Heart left ventricle (tissue), 16 donors: ENCODE results near the gene ERF. TPM values are rescaled to one million over a fixed set of nuclear protein-coding genes. Genes with fewer than 3 reads are reported as not detected.

Experiments used
- ATAC-seq, 4 donors: fragments of 200-7000 bp; cut with Tn5 transposase; one replicate each; pipeline ENCODE4 v1.9.1; 2020 to 2022; ENCODE audit warnings: moderate library complexity in 4 of 4, mild to moderate bottlenecking in 3 of 4, moderate number of reproducible peaks in 1 of 4
- DNase-seq, 5 donors: peaks; one replicate each; pipeline ENCODE4 v3.0.0-alpha.2; 2020
- H3K27ac ChIP-seq, 12 donors: fragments of 200-600 bp; sonication (generic) in 4 of 12; one replicate each; pipeline versions ENCODE4 v1.5.0 to v1.8.0; 2016 to 2022; ENCODE audit warnings: mild to moderate bottlenecking in 2 of 12
- H3K27me3 ChIP-seq, 9 donors: fragments of 200-600 bp; sonication (generic) in 2 of 9; one replicate each; pipeline versions ENCODE4 v1.5.1 to v1.8.0; 2016 to 2022; ENCODE audit warnings: mild to moderate bottlenecking in 3 of 9
- H3K36me3 ChIP-seq, 9 donors: fragments of 200-600 bp; sonication (generic) in 2 of 9; one replicate each; pipeline versions ENCODE4 v1.5.0 to v1.8.0; 2018 to 2022; ENCODE audit warnings: mild to moderate bottlenecking in 2 of 9
- H3K4me1 ChIP-seq, 12 donors: fragments of 200-600 bp; sonication (generic) in 4 of 12; one replicate each; pipeline versions ENCODE4 v1.5.0 to v1.8.0; 2016 to 2022; ENCODE audit warnings: mild to moderate bottlenecking in 3 of 12
- H3K4me3 ChIP-seq, 12 donors: fragments of 200-600 bp; sonication (generic) in 4 of 12; one replicate each; pipeline versions ENCODE4 v1.5.0 to v1.8.0; 2017 to 2022; ENCODE audit warnings: mild to moderate bottlenecking in 9 of 12, moderate library complexity in 4 of 12
- H3K9me3 ChIP-seq, 12 donors: fragments of 200-600 bp; sonication (generic) in 4 of 12; one replicate each; pipeline versions ENCODE4 v1.5.0 to v1.8.0; 2016 to 2022; ENCODE audit warnings: mild to moderate bottlenecking in 1 of 12
- POLR2A ChIP-seq, 2 donors: fragments of 450-650 bp; IDR thresholded peaks; one replicate each; pipeline ENCODE4 v1.6.1; 2017; ENCODE audit warnings: antibody characterized with exemption in 2 of 2, mild to moderate bottlenecking in 2 of 2, moderate library complexity in 2 of 2
- WGBS, 4 donors: extraction: QIAGEN DNeasy Blood & Tissue Kit in 2 of 4; methylation state at CpG; one replicate each; pipeline versions ENCODE4 v1.1.5 to v1.1.7; 2013 to 2018; 5-methylcytosine and 5-hydroxymethylcytosine counted together
- intact Hi-C, 10 donors: fragments of 100-400 bp; cut with DNase I; formaldehyde crosslinking; loops; one replicate each; pipeline versions ENCODE4 v1.11.1 to v1.14.2; 2022
- polyA plus RNA-seq, 2 donors: library from polyadenylated mRNA; stranded (reverse); fragments of 200-250 nt; gene quantifications; one replicate each; pipeline ENCODE4 v1.2.3, GENCODE V29; 2013
- total RNA-seq, 9 donors: library from RNA; depleted of rRNA in 2 of 9; stranded (reverse); fragments of >200 nt in 2 of 9; fragmentation: NEBNext Ultra II Directional in 3 of 9; extraction: Animal tissue kit (Norgen Biotek cat#: 25700) in 3 of 9; gene quantifications; one replicate each; pipeline versions ENCODE4 v1.1.0 to v1.2.4, GENCODE V29; 2016 to 2023
- TF ChIP-seq, protein P1 (sequence below), 12 donors: fragments of 200-600 bp; sonication (generic) in 4 of 12; IDR thresholded peaks; one replicate each; pipeline versions ENCODE4 v1.5.0 to v1.8.0; 2018 to 2022; ENCODE audit warnings: antibody characterized with exemption in 12 of 12, mild to moderate bottlenecking in 5 of 12
- donor health status: ischemic (EF 13 %, LVEDD 7.1; RV severe dilation, severe dysfunction).
- donor health status: healthy with polysubstance abuse.
- donor health status: DM: no; HTN: yes; CAD: no.
- donor health status: DM: no; HTN: no; CAD: no.
- donor health status: ischemic (EF 25% LVEDD 6.9; RV normal size, moderate dysfunction).
- donor health status: ischemic (EF 25% LVEDD 5.7; RV mildly dilated, moderate dysfunction).
- donor health status: healthy.
- donor health status: DM: yes; HTN: yes; CAD: no.
- donor health status: ischemic (EF 35%, LVEDD 5.7; RV mildly dilated, moderate dysfunction).
- donor health status: nonischemic (EF 11% LVEDD 7.7; RV severe dilation, severe dysfunction).
- donor health status: DM: yes; HTN: yes; CAD: no.
- donor health status: PGD.
- donor health status: ischemic (EF 29% LVEDD 5.4; RV normal size, mild dysfunction).
- donor health status: nonischemic (EF 23%, LVEDD 6.1; RV moderate dilation, normal function).

ERF gene
- total and polyA plus RNA-seq, 11 donors, result 26.1 to 49.7 (median 35.5) TPM

DNA sequence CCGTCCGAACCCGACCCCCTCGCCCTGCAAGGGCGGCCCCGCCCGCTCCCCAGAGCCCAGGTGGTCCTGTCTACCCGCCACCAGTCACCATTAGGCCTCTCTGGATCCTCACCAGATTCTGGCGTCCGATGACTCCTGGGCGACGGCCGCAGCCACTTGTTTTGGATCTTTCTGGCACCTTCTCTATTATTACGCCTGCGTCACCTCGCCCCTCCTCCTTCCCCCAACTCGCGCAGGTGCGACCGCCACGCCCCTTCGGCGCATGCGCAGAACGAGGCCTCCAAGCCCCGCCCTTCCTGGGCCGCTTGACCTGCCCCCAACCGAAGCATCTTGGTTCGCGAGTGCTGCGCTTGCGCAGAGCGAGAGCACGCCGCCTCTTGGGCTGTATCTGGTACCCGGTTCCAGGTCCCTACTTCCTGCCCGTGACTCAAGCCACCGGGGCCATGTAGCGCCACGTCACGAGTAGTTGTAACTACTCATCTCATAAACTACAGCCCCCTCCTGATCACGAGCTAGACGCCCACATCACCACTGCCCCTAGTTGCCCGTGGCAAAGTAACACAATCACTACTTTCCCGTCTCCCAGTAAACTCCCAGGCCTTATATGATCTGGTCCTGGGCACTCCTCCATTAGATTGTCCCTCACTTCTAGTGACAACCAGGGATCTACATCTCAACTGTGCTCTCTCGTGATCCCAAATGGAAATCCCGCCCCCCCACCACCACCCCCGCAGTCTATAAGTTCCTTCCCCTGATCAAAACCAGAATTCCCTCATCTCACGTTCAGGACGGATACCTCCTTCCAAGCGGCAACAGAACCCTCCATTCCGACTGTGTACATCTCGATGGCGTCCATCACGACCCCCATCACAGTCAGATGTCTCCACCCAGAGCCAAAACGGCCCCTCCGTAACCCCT lies 37.1 kb downstream of the ERF start, which contains the start of gene DEDD2:
TSS of gene DEDD2 (minus strand) at position 158 of the 918 bp plus-strand sequence. CDS start 670 bp downstream, outside the sequence.
- Histone ChIP-seq H3K4me1 (peaks cover 0 to 81% (median 34%) of the 10 kb centered on the region in 12 donors), H3K4me3 (peak within 1 kb of the TSS; percentile 69 to 95 (median 84)), H3K27me3 (no peaks in the 10 kb centered on the region), H3K27ac (peak within 1 kb of the TSS; percentile 59 to 95 (median 90)), H3K36me3 (peaks cover 0 to 25% (median 22%) of the 10 kb centered on the region in 9 donors), H3K9me3 (no peaks in the 10 kb centered on the region)
- DNase-seq (peak; percentile 96 to 99 (median 97)), ATAC-seq (peak; percentile 72 to 88 (median 86))
- intact Hi-C loops, result loop anchor here in 2 of 10 donors (1.0 to 10.0 kb wide), 2 partner anchors 41 to 353 kb away; partner anchors contain the start of gene RPS19 (in 1 of the 2)
- TF ChIP-seq, protein P1, sequence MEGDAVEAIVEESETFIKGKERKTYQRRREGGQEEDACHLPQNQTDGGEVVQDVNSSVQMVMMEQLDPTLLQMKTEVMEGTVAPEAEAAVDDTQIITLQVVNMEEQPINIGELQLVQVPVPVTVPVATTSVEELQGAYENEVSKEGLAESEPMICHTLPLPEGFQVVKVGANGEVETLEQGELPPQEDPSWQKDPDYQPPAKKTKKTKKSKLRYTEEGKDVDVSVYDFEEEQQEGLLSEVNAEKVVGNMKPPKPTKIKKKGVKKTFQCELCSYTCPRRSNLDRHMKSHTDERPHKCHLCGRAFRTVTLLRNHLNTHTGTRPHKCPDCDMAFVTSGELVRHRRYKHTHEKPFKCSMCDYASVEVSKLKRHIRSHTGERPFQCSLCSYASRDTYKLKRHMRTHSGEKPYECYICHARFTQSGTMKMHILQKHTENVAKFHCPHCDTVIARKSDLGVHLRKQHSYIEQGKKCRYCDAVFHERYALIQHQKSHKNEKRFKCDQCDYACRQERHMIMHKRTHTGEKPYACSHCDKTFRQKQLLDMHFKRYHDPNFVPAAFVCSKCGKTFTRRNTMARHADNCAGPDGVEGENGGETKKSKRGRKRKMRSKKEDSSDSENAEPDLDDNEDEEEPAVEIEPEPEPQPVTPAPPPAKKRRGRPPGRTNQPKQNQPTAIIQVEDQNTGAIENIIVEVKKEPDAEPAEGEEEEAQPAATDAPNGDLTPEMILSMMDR (IDR thresholded peaks at IDR 0.05), result peak in 3 of 12 donors; percentile 5 to 25 (median 15)
- TF ChIP-seq POLR2A (IDR thresholded peaks at IDR 0.05), result peak; percentile 20 to 74
- 17 to 27% (median 19%) methylated on average over 36 to 57 of the region's 57 CpGs for WGBS, 4 donors

DNA sequence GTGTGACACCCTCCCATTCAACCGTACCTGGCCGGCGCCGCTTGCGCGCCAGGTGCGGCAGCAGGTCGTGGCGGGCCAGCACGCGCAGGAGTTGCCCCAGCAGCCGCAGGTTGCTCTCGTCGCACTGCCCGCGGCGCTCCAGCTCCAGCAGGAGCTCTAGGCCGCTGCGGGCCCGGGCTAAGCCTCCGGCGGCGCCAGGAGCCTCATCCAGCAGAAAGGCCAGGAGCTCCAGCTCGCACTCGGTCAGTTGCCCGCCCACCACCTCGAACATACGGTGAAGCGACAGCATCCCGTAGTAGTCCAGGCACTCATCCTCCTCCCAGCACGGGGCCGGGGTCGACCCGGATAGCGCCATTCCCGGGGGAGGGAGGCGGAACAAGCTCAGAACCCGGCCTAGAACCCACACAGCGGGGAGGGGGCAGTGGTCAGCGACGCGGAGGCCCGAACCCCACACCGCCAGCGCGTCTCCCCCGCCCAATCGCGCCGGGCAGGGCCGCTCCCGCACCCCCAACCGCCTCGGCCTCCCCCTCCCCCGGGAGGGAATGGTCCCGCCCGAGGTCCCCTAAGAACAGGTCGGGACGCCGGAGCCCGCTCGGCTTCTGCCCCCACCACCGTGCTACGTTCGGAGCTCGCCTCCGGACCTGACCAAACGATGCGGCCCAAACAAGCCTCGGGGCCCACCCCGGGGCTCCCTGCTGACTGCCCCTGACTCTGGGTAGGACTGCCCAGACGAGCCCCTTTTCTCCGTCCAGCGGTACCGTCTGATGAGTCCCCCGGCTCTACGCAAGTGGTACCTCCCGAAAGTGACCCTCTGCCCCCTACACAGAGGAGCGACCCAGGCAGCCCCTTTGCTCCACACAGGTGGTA lies 38.0 kb downstream of the ERF start:
- intact Hi-C loops, result loop anchor here in 2 of 10 donors (1.0 to 10.0 kb wide), 2 partner anchors 41 to 352 kb away; partner anchors contain the start of gene RPS19 (in 1 of the 2)
- 0 to 2% (median 2%) methylated on average over 21 to 79 of the region's 79 CpGs for WGBS, 4 donors
- DNase-seq (peak; percentile 43 to 68 (median 52)), ATAC-seq (peak; percentile 1 to 11 (median 10))
- Histone ChIP-seq H3K9me3 (no peaks in the 10 kb centered on the region), H3K27me3 (no peaks in the 10 kb centered on the region), H3K36me3 (peaks cover 0 to 33% (median 29%) of the 10 kb centered on the region in 9 donors), H3K4me1 (peaks cover 0 to 83% (median 33%) of the 10 kb centered on the region in 12 donors), H3K27ac (peak overlapping the region; percentile 59 to 95 (median 90)), H3K4me3 (peak overlapping the region; percentile 69 to 95 (median 84))
- TF ChIP-seq POLR2A (IDR thresholded peaks at IDR 0.05), result no peak
- TF ChIP-seq, protein P1 (IDR thresholded peaks at IDR 0.05), result no peak

DNA sequence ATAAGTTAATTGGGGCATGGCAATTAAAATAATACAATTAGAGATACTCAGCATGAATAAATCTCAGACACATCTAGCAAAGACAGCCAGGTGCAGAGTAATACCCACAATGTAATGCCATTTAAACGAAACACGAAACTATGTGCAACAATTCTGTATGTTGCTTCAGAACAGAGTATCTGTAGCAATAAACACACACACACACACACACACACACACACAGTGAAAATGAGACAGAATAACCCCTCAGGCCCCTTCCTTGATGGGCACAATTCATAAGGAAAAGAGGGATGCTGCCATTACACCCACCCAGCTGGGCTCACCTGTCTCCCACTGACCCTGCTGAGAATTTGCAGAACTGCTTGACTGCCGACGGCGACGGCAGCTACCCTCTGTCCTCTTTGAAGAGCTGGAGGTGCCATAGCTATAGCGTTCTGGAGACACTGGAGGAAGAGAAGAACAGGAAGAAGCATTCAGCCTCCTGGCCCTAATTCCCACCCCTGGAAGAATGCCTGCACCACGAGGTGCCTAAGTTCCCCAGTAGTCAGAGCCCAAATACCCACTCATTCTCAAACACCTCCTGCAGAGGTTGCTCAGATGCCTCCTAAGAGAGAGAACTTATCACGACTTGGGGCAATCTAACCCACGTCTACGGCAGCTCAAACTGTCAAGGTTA lies 40.0 kb downstream of the ERF start:
- Histone ChIP-seq H3K4me3 (peak overlapping the region in 1 of 12 donors; percentile 83), H3K27ac (peak overlapping the region in 1 of 12 donors; percentile 24), H3K36me3 (peaks cover 0 to 50% (median 46%) of the 10 kb centered on the region in 9 donors), H3K9me3 (no peaks in the 10 kb centered on the region), H3K27me3 (no peaks in the 10 kb centered on the region), H3K4me1 (peaks cover 0 to 70% (median 23%) of the 10 kb centered on the region in 12 donors)
- 77 to 80% (median 77%) methylated on average over 11 of the region's 11 CpGs for WGBS, 4 donors
- DNase-seq (peak in 1 of 5 donors; percentile 30), ATAC-seq (no peak)
- intact Hi-C loops, result loop anchor here in 1 of 10 donors (10.0 kb wide), 1 partner anchor 350 kb away; the partner anchor contains the start of gene RPS19
- TF ChIP-seq, protein P1 (IDR thresholded peaks at IDR 0.05), result no peak
- no peak for TF ChIP-seq POLR2A (IDR thresholded peaks at IDR 0.05)
